Measurements from ENCODE around the gene NOTUM. TPM values are rescaled to one million over a fixed set of nuclear protein-coding genes. Genes with fewer than 3 reads are reported as not detected.

NOTUM gene
- total and polyA plus RNA-seq, 10 of the 15 experiments (the other 5 are each of a cell fraction or from before 2014, with no cell fraction given): 0.04 to 0.13 TPM; not detected in 8

GRCh38 chr17:81995463-81996231 lies 34.7 kb upstream of the NOTUM start (continued):
- TF ChIP-seq BCL3 (IDR thresholded peaks at IDR 0.05; ENCODE audit: borderline replicate concordance, insufficient read depth, low read depth, low read length, poor library complexity, severe bottlenecking) (no peak), IRF5 (IDR thresholded peaks at IDR 0.05; ENCODE audit: borderline replicate concordance) (no peak), RB1 (IDR thresholded peaks at IDR 0.05; ENCODE audit: borderline replicate concordance) (no peak), SMAD1 (IDR thresholded peaks at IDR 0.05; ENCODE audit: low read depth, partially characterized antibody) (no peak), ZZZ3 (IDR thresholded peaks at IDR 0.05; ENCODE audit: control insufficient read depth, insufficient read length, low read depth) (no peak)

- Histone ChIP-seq H3K27ac (ENCODE audit: control insufficient read depth, insufficient read depth) (no peak overlapping the region), H3K4me1 (ENCODE audit: control insufficient read depth, insufficient read depth, low read length) (no peaks in the 10 kb centered on the region), H3K36me3 (ENCODE audit: control insufficient read depth in 2 of 2, insufficient read depth in 2 of 2, low read length in 1 of 2) (peaks cover 0 to 3% of the 10 kb centered on the region in 2 experiments; a peak in 3 of 4 replicates), H3K79me2 (ENCODE audit: control insufficient read depth, insufficient read depth, low read length) (no peaks in the 10 kb centered on the region), H3K27me3 (replicated peaks in 1 of 2; ENCODE audit: control insufficient read depth in 2 of 2, insufficient read depth in 2 of 2, low read length in 1 of 2) (no peaks in the 10 kb centered on the region), H4K20me1 (ENCODE audit: control insufficient read depth, insufficient read depth) (no peaks in the 10 kb centered on the region), H3K9me3 (replicated peaks; ENCODE audit: control insufficient read depth, insufficient read depth, low read length) (no peaks in the 10 kb centered on the region), H3K4me2 (ENCODE audit: control insufficient read depth, insufficient read depth) (no peak overlapping the region), H3K9ac (ENCODE audit: control insufficient read depth, insufficient read depth, low read length) (no peak overlapping the region), H3K4me3 (no peak overlapping the region), H2AFZ (ENCODE audit: control insufficient read depth, low read depth, low read length) (no peak overlapping the region)
- ChIA-PET POLR2A (no interaction called here), SMC1A (ENCODE audit: uncharacterized antibody, unreplicated experiment) (no interaction called here), RAD21 (ENCODE audit: unreplicated experiment) (no interaction called here), CTCF (no interaction called here)
- intact Hi-C loops (cut with micrococcal nuclease; ENCODE audit: unreplicated experiment) (no loop called here), in situ Hi-C loops (cut with MboI) (no loop called here)
- ATAC-seq (no peak), FAIRE-seq (no peak), DNase-seq (ENCODE audit: low read depth, low spot score) (no peak)
- no TSS peak for BruUV-seq (replicated peaks)
- 86% methylated on average over 37 of the region's 39 CpGs for WGBS (ENCODE audit: insufficient coverage, insufficient replicate concordance, low lambda C conversion rate, missing lambda C conversion rate)
- TF ChIP-seq NR2C1 (IDR thresholded peaks at IDR 0.05) (no peak), MAX (IDR thresholded peaks at IDR 0.05; ENCODE audit: low read depth, low read length) (no peak), PRDM15 (CRISPR knock-in tag; IDR thresholded peaks at IDR 0.05) (no peak), RB1 (IDR thresholded peaks at IDR 0.05; ENCODE audit: borderline replicate concordance) (no peak)
Measured at GRCh38 chr17:81994593-81995462, 33.8 kb upstream of the NOTUM start.
